Hepatocyte (in vitro differentiated cells): Measurements from ENCODE around the gene LTF. TPM values are rescaled to one million over a fixed set of nuclear protein-coding genes. Genes with fewer than 3 reads are reported as not detected.

ENCODE experiments used
- DNase-seq: peaks from one replicate; pipeline ENCODE4 v3.0.0-alpha.2; 2016; ENCODE audit warnings: low spot score
- H2AFZ ChIP-seq: fragments of 200-600 bp; sonication (generic); 2 replicates; pipeline ENCODE4 v1.6.0; 2016; ENCODE audit warnings: antibody characterized with exemption, mild to moderate bottlenecking
- H3K27ac ChIP-seq: fragments of 200-600 bp; sonication (generic); 2 replicates; pipeline ENCODE4 v1.5.1; 2016; ENCODE audit warnings: mild to moderate bottlenecking
- H3K27me3 ChIP-seq: fragments of 200-600 bp; sonication (generic); 2 replicates; pipeline ENCODE4 v1.6.1; 2016
- H3K36me3 ChIP-seq: fragments of 200-600 bp; sonication (generic); replicated peaks from 2 replicates; pipeline ENCODE4 v1.5.1; 2016; ENCODE audit warnings: low read depth; ENCODE audit not compliant: insufficient read depth
- H3K4me1 ChIP-seq: fragments of 200-600 bp; sonication (generic); 2 replicates; pipeline ENCODE4 v1.5.1; 2016; ENCODE audit warnings: mild to moderate bottlenecking, moderate library complexity; ENCODE audit not compliant: insufficient read depth
- H3K4me2 ChIP-seq: fragments of 200-600 bp; sonication (generic); 2 replicates; pipeline ENCODE4 v1.6.0; 2016
- H3K4me3 ChIP-seq: fragments of 200-600 bp; sonication (generic); 2 replicates; pipeline ENCODE4 v1.5.1; 2016; ENCODE audit warnings: mild to moderate bottlenecking
- H3K79me2 ChIP-seq: fragments of 200-600 bp; sonication (generic); 2 replicates; pipeline ENCODE4 v1.6.0; 2017; ENCODE audit warnings: mild to moderate bottlenecking
- H3K9me2 ChIP-seq: fragments of 200-600 bp; sonication (generic); replicated peaks from 2 replicates; pipeline ENCODE4 v1.6.0; 2017; ENCODE audit warnings: mild to moderate bottlenecking; ENCODE audit not compliant: insufficient read depth
- H3K9me3 ChIP-seq: fragments of 200-600 bp; sonication (generic); 2 replicates; pipeline ENCODE4 v1.5.1; 2016; ENCODE audit warnings: low read depth, mild to moderate bottlenecking
- H4K20me1 ChIP-seq: fragments of 200-600 bp; sonication (generic); 2 replicates; pipeline ENCODE4 v1.6.0; 2016; ENCODE audit warnings: mild to moderate bottlenecking; ENCODE audit not compliant: insufficient read depth, poor library complexity, severe bottlenecking
- CTCF ChIP-seq: fragments of 200-600 bp; sonication (generic); IDR thresholded peaks from 2 replicates; pipeline ENCODE4 v1.5.1; 2016; ENCODE audit warnings: antibody characterized with exemption, mild to moderate bottlenecking; ENCODE audit not compliant: poor library complexity
- EZH2 ChIP-seq: fragments of 200-600 bp; sonication (generic); IDR thresholded peaks from 2 replicates; pipeline ENCODE4 v1.6.1; 2016; ENCODE audit warnings: antibody characterized with exemption, mild to moderate bottlenecking, borderline replicate concordance
- EZH2phosphoT487 ChIP-seq: fragments of 200-600 bp; sonication (generic); IDR thresholded peaks from one replicate; pipeline ENCODE4 v1.6.1; 2018; ENCODE audit warnings: antibody characterized with exemption, mild to moderate bottlenecking, low read depth, moderate library complexity; ENCODE audit not compliant: unreplicated experiment, severe bottlenecking
- WGBS: methylation state at CpG from one replicate; pipeline ENCODE4 v1.1.6; 2016; ENCODE audit warnings: low lambda C conversion rate; ENCODE audit errors: missing lambda C conversion rate; 5-methylcytosine and 5-hydroxymethylcytosine counted together
- polyA plus RNA-seq: library from polyadenylated mRNA; unstranded; fragments of >200 nt; fragmentation: Nextera tagmentation; extraction: Ambion mirVana; gene quantifications from 2 replicates; pipeline ENCODE4 v1.2.1, GENCODE V29; 2016
- total RNA-seq: library from RNA; depleted of rRNA; stranded (reverse); fragments of >200 nt; gene quantifications from 2 replicates; pipeline ENCODE4 v1.2.3, GENCODE V29; 2014

Gene LTF
- total and polyA plus RNA-seq, 2 experiments from 2014 or later = 1.8 TPM; not detected in 1

- peak overlapping the region; percentile 70 for H3K27ac ChIP-seq
- no peaks in the 10 kb centered on the region for H3K79me2 ChIP-seq
- no peaks in the 10 kb centered on the region for H4K20me1 ChIP-seq
- H3K36me3 ChIP-seq = no peaks in the 10 kb centered on the region
- WGBS = 70% methylated on average over 4 of the region's 4 CpGs
- no peak overlapping the region for H2AFZ ChIP-seq
- no peak overlapping the region for H3K4me2 ChIP-seq
- no peaks in the 10 kb centered on the region for H3K9me2 ChIP-seq
- no peaks in the 10 kb centered on the region for H3K9me3 ChIP-seq
- H3K27me3 ChIP-seq = no peaks in the 10 kb centered on the region
- no peak overlapping the region for H3K4me3 ChIP-seq
- TF ChIP-seq EZH2phosphoT487 (no peak), CTCF (no peak), EZH2 (no peak)
- DNase-seq = peak; percentile 5
- peaks cover 12% of the 10 kb centered on the region for H3K4me1 ChIP-seq
These were observed 21.1 kb upstream of the LTF start for GRCh38 chr3:46485779-46486175.

DNA sequence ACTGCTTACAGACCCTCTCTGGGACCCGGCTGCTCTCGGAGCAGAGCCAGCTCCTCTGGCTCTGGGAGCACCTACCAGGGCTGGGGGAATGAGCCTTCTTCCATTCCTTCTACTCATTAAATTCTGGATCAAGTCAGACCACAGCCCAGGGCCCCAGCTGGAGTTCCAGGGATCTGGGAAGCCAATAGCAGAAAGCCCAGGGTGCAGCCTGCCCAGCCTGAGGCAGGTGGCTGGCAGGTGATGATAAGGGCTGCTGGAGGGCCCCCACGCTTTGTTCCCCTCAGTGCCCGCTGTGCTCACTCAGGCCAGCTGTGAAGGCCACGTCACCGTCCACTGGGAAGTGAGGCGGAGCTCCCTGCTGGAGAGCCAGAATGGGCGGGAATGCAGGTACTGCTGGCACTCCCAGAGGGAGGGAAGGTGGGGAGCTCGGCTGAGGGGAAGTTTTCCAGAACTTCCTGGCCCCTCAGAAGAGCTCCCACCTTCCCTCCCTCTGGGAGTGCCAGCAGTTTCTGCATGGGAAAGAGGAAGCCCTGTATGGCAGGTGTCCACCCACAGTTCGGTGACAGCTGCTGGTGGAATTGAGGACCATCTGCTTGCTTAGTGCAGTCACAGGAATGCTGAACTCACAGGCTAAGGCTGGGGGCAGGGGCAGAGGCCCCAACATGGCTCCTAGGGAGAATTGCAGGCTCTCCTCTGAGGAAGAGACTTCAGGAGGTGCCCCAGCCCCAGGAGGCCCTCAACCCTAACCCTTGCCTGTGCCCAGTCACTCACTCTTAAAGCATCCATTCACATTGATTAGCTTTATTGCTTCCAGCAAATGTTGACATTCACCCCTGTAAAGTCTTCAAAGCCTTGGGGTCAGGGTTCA lies 20.4 kb upstream of the LTF start:
- Histone ChIP-seq H4K20me1 (no peaks in the 10 kb centered on the region), H3K4me3 (no peak overlapping the region), H3K4me2 (no peak overlapping the region), H3K36me3 (no peaks in the 10 kb centered on the region), H3K4me1 (peaks cover 12% of the 10 kb centered on the region), H3K9me2 (no peaks in the 10 kb centered on the region), H3K27me3 (no peaks in the 10 kb centered on the region), H3K9me3 (no peaks in the 10 kb centered on the region), H3K79me2 (no peaks in the 10 kb centered on the region), H3K27ac (peak overlapping the region; percentile 70), H2AFZ (no peak overlapping the region)
- no peak for TF ChIP-seq EZH2
- no peak for TF ChIP-seq CTCF
- TF ChIP-seq EZH2phosphoT487 = no peak
- 55% methylated on average over 10 of the region's 10 CpGs for WGBS
- DNase-seq = peak; percentile 66

- WGBS = 88% methylated on average over 1 of the region's 1 CpG
- H3K9me2 ChIP-seq = no peaks in the 10 kb centered on the region
- DNase-seq = peak; percentile 2
These were observed 19.7 kb upstream of the LTF start for GRCh38 chr3:46484388-46484787.

More at GRCh38 chr3:46484388-46484787, 19.7 kb upstream of the LTF start:
- H3K36me3 ChIP-seq = no peaks in the 10 kb centered on the region
- no peaks in the 10 kb centered on the region for H3K9me3 ChIP-seq
- no peaks in the 10 kb centered on the region for H3K79me2 ChIP-seq
- no peak overlapping the region for H2AFZ ChIP-seq
- peaks cover 12% of the 10 kb centered on the region for H3K4me1 ChIP-seq
- TF ChIP-seq CTCF (no peak), EZH2 (no peak), EZH2phosphoT487 (no peak)
- peak overlapping the region; percentile 70 for H3K27ac ChIP-seq
- no peak overlapping the region for H3K4me3 ChIP-seq
- no peak overlapping the region for H3K4me2 ChIP-seq
- H4K20me1 ChIP-seq = no peaks in the 10 kb centered on the region
- no peaks in the 10 kb centered on the region for H3K27me3 ChIP-seq
